Esophagus squamous epithelium (tissue), 4 donors: ENCODE data around the gene CXCR1.

Experiments
- POLR2A ChIP-seq, 4 donors: fragments of 450-650 bp; IDR thresholded peaks; one replicate each; pipeline ENCODE4 v1.6.1; 2017; ENCODE audit warnings: antibody characterized with exemption in 4 of 4, mild to moderate bottlenecking in 4 of 4, moderate library complexity in 3 of 4
- TF ChIP-seq, protein P1 (sequence below), 6 experiments: fragments of 450-650 bp in 4 of 6; fragments of 200-600 bp in 2 of 6; sonication (generic) in 2 of 6; IDR thresholded peaks; one replicate each; pipeline ENCODE4 v1.5.1; 2016 to 2019; ENCODE audit warnings: antibody characterized with exemption in 6 of 6, mild to moderate bottlenecking in 4 of 6, moderate library complexity in 4 of 6

GRCh38 chr2:218194880-218195279 lies 28.1 kb upstream of the CXCR1 start:
- TF ChIP-seq, protein P1, sequence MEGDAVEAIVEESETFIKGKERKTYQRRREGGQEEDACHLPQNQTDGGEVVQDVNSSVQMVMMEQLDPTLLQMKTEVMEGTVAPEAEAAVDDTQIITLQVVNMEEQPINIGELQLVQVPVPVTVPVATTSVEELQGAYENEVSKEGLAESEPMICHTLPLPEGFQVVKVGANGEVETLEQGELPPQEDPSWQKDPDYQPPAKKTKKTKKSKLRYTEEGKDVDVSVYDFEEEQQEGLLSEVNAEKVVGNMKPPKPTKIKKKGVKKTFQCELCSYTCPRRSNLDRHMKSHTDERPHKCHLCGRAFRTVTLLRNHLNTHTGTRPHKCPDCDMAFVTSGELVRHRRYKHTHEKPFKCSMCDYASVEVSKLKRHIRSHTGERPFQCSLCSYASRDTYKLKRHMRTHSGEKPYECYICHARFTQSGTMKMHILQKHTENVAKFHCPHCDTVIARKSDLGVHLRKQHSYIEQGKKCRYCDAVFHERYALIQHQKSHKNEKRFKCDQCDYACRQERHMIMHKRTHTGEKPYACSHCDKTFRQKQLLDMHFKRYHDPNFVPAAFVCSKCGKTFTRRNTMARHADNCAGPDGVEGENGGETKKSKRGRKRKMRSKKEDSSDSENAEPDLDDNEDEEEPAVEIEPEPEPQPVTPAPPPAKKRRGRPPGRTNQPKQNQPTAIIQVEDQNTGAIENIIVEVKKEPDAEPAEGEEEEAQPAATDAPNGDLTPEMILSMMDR (IDR thresholded peaks at IDR 0.05): no peak
- TF ChIP-seq POLR2A (IDR thresholded peaks at IDR 0.05): no peak
